Right lobe of liver (tissue), 6 donors: Measurements from ENCODE around the gene WFDC9. TPM values are rescaled to one million over a fixed set of nuclear protein-coding genes. Genes with fewer than 3 reads are reported as not detected.
A peak's percentile ranks its signal among the peaks of the same experiment; 100 is the strongest.

ENCODE experiments used
- ATAC-seq, 4 donors: fragments of 200-7000 bp; cut with Tn5 transposase; one replicate each; pipeline ENCODE4 v1.9.1; 2020; ENCODE audit warnings: mild to moderate bottlenecking in 4 of 4, moderate library complexity in 4 of 4
- DNase-seq, 3 donors: peaks; one replicate each; pipeline ENCODE4 v3.0.0-alpha.2; 2020
- H3K27ac ChIP-seq, 3 donors: fragments of 200-600 bp; one replicate each; pipeline ENCODE4 v1.8.0; 2022
- H3K27me3 ChIP-seq, 2 donors: fragments of 200-600 bp; one replicate each; pipeline ENCODE4 v1.8.0; 2022
- H3K36me3 ChIP-seq, 4 donors: fragments of 200-600 bp; sonication (generic) in 1 of 4; one replicate each; pipeline versions ENCODE4 v1.5.1 to v1.8.0; 2017 to 2022; ENCODE audit warnings: control low read depth in 1 of 4
- H3K4me1 ChIP-seq, 4 donors: fragments of 200-600 bp; sonication (generic) in 1 of 4; one replicate each; pipeline versions ENCODE4 v1.5.1 to v1.8.0; 2017 to 2022; ENCODE audit warnings: control low read depth in 1 of 4
- H3K4me3 ChIP-seq, 3 donors: fragments of 200-600 bp; one replicate each; pipeline ENCODE4 v1.8.0; 2022
- H3K9me3 ChIP-seq, 4 donors: fragments of 200-600 bp; sonication (generic) in 1 of 4; one replicate each; pipeline versions ENCODE4 v1.5.1 to v1.8.0; 2017 to 2022; ENCODE audit warnings: control low read depth in 1 of 4
- POLR2A ChIP-seq: fragments of 450-650 bp; IDR thresholded peaks from one replicate; pipeline ENCODE4 v1.6.1; 2017; ENCODE audit warnings: antibody characterized with exemption, mild to moderate bottlenecking
- WGBS: methylation state at CpG from one replicate; pipeline ENCODE4 v1.1.6; 2018; ENCODE audit warnings: low coverage, low lambda C conversion rate; ENCODE audit not compliant: insufficient coverage; ENCODE audit errors: missing lambda C conversion rate; 5-methylcytosine and 5-hydroxymethylcytosine counted together
- intact Hi-C, 2 donors: fragments of 100-400 bp; cut with DNase I; formaldehyde crosslinking; loops; one replicate each; pipeline versions ENCODE4 v1.11.2 to v1.14.1; 2022
- total RNA-seq, 6 experiments: library from RNA; depleted of rRNA in 2 of 6; stranded (reverse); fragments of >200 nt in 2 of 6; fragmentation: NEBNext Ultra II Directional in 3 of 6; extraction: Animal tissue kit (Norgen Biotek cat#: 25700) in 3 of 6; gene quantifications; one replicate each; pipeline versions ENCODE4 v1.1.0 to v1.2.4, GENCODE V29; 2016 to 2023
- TF ChIP-seq, protein P1 (sequence below), 4 donors: fragments of 200-600 bp in 3 of 4; fragments of 450-650 bp in 1 of 4; IDR thresholded peaks; one replicate each; pipeline versions ENCODE4 v1.5.1 to v1.8.0; 2016 to 2022; ENCODE audit warnings: antibody characterized with exemption in 4 of 4, mild to moderate bottlenecking in 2 of 4
- donor health status: DM: no; HTN: yes; CAD: no.
- donor health status: DM: no; HTN: no; CAD: no.
- donor health status: DM: no; HTN: no; CAD: no.
- donor health status: DM: no; HTN: yes; CAD: no.
- donor health status: DM: no; HTN: yes; CAD: no.

The WFDC9 gene
- total RNA-seq, 6 experiments from 2014 or later = not detected

- no peaks in the 10 kb centered on the region for H3K27me3 ChIP-seq
- H3K4me3 ChIP-seq = no peak overlapping the region
- ATAC-seq (peak in 2 of 4 donors; percentile 35 to 56), DNase-seq (no peak)
- TF ChIP-seq POLR2A = no peak
- TF ChIP-seq, protein P1, sequence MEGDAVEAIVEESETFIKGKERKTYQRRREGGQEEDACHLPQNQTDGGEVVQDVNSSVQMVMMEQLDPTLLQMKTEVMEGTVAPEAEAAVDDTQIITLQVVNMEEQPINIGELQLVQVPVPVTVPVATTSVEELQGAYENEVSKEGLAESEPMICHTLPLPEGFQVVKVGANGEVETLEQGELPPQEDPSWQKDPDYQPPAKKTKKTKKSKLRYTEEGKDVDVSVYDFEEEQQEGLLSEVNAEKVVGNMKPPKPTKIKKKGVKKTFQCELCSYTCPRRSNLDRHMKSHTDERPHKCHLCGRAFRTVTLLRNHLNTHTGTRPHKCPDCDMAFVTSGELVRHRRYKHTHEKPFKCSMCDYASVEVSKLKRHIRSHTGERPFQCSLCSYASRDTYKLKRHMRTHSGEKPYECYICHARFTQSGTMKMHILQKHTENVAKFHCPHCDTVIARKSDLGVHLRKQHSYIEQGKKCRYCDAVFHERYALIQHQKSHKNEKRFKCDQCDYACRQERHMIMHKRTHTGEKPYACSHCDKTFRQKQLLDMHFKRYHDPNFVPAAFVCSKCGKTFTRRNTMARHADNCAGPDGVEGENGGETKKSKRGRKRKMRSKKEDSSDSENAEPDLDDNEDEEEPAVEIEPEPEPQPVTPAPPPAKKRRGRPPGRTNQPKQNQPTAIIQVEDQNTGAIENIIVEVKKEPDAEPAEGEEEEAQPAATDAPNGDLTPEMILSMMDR (IDR thresholded peaks at IDR 0.05) = no peak
- intact Hi-C loops = no loop called here
- H3K9me3 ChIP-seq = no peaks in the 10 kb centered on the region
- no peaks in the 10 kb centered on the region for H3K4me1 ChIP-seq
- H3K27ac ChIP-seq = no peak overlapping the region
- WGBS = 65% methylated on average over 2 of the region's 2 CpGs
- H3K36me3 ChIP-seq = no peaks in the 10 kb centered on the region
These were observed 9.5 kb downstream of the WFDC9 start for GRCh38 chr20:45621593-45621992.

GRCh38 chr20:45617591-45617990 is 13.5 kb downstream of the WFDC9 start:
- DNase-seq (no peak), ATAC-seq (no peak)
- WGBS = 90% methylated on average over 2 of the region's 2 CpGs
- no peak overlapping the region for H3K27ac ChIP-seq
- no peaks in the 10 kb centered on the region for H3K27me3 ChIP-seq
- no peaks in the 10 kb centered on the region for H3K9me3 ChIP-seq
- TF ChIP-seq, protein P1 (IDR thresholded peaks at IDR 0.05) = no peak
- no peak for TF ChIP-seq POLR2A
- intact Hi-C loops = no loop called here
- H3K4me3 ChIP-seq = no peak overlapping the region
- H3K36me3 ChIP-seq = no peaks in the 10 kb centered on the region
- H3K4me1 ChIP-seq = no peaks in the 10 kb centered on the region

GRCh38 chr20:45612314-45612713 is 18.8 kb downstream of the WFDC9 start:
- DNase-seq (no peak), ATAC-seq (no peak)
- H3K27ac ChIP-seq = no peak overlapping the region
- H3K27me3 ChIP-seq = no peaks in the 10 kb centered on the region
- intact Hi-C loops = no loop called here
- TF ChIP-seq, protein P1 (IDR thresholded peaks at IDR 0.05) = no peak
- no peak for TF ChIP-seq POLR2A
- no peaks in the 10 kb centered on the region for H3K9me3 ChIP-seq
- no peaks in the 10 kb centered on the region for H3K36me3 ChIP-seq
- H3K4me1 ChIP-seq = no peaks in the 10 kb centered on the region
- no peak overlapping the region for H3K4me3 ChIP-seq

GRCh38 chr20:45611054-45611453 is 20.0 kb downstream of the WFDC9 start:
- DNase-seq = no peak
- Histone ChIP-seq H3K4me1 (no peaks in the 10 kb centered on the region), H3K27me3 (no peaks in the 10 kb centered on the region), H3K4me3 (no peak overlapping the region), H3K27ac (no peak overlapping the region), H3K9me3 (no peaks in the 10 kb centered on the region), H3K36me3 (no peaks in the 10 kb centered on the region)
- TF ChIP-seq, protein P1 (IDR thresholded peaks at IDR 0.05) = no peak
- no peak for TF ChIP-seq POLR2A
- intact Hi-C loops = no loop called here
- 44% methylated on average over 4 of the region's 4 CpGs for WGBS
- no peak for ATAC-seq

- TF ChIP-seq POLR2A = no peak
- TF ChIP-seq, protein P1 (IDR thresholded peaks at IDR 0.05) = no peak
- no peaks in the 10 kb centered on the region for H3K27me3 ChIP-seq
- no peaks in the 10 kb centered on the region for H3K9me3 ChIP-seq
- H3K36me3 ChIP-seq = no peaks in the 10 kb centered on the region
- no peak overlapping the region for H3K4me3 ChIP-seq
- ATAC-seq (no peak), DNase-seq (no peak)
- no peaks in the 10 kb centered on the region for H3K4me1 ChIP-seq
- no CpG with 5 or more reads among the region's 1 CpG for WGBS
- no peak overlapping the region for H3K27ac ChIP-seq
- intact Hi-C loops = no loop called here
These were observed 23.3 kb downstream of the WFDC9 start for GRCh38 chr20:45607810-45608209.
